ENCODE measurements around the gene PPIE. TPM values are rescaled to one million over a fixed set of nuclear protein-coding genes. Genes with fewer than 3 reads are reported as not detected.

The PPIE gene
- total and polyA plus RNA-seq, 7 donors, result 23.5 to 53.2 (median 34.3) TPM

- Histone ChIP-seq H3K4me3 (no peak overlapping the region), H3K27ac (no peak overlapping the region), H3K36me3 (ENCODE audit: insufficient read depth in 1 of 2, low read depth in 1 of 2) (peaks cover 0 to 74% of the 10 kb centered on the region in 2 donors), H3K4me1 (no peaks in the 10 kb centered on the region), H3K9me3 (no peaks in the 10 kb centered on the region), H3K27me3 (ENCODE audit: insufficient read depth in 3 of 3, low read length in 2 of 3) (no peaks in the 10 kb centered on the region)
- ATAC-seq (no peak), DNase-seq (no peak)
- WGBS, 3 donors, result 89 to 94% (median 92%) methylated on average over 16 of the region's 16 CpGs
- TF ChIP-seq CTCF (IDR thresholded peaks at IDR 0.05), result no peak
- intact Hi-C loops (cut with DNase I), result no loop called here
Measured at GRCh38 chr1:39758556-39759435, 20.1 kb downstream of the PPIE start.

GRCh38 chr1:39759436-39759726 lies 20.7 kb downstream of the PPIE start:
- intact Hi-C loops (cut with DNase I), result no loop called here
- Histone ChIP-seq H3K27me3 (ENCODE audit: insufficient read depth in 3 of 3, low read length in 2 of 3) (no peaks in the 10 kb centered on the region), H3K27ac (no peak overlapping the region), H3K9me3 (no peaks in the 10 kb centered on the region), H3K36me3 (ENCODE audit: insufficient read depth in 1 of 2, low read depth in 1 of 2) (peaks cover 0 to 68% of the 10 kb centered on the region in 2 donors), H3K4me3 (no peak overlapping the region), H3K4me1 (no peaks in the 10 kb centered on the region)
- ATAC-seq, result no peak
- no peak for DNase-seq
- no peak for TF ChIP-seq CTCF (IDR thresholded peaks at IDR 0.05)

- intact Hi-C loops (cut with DNase I), result no loop called here
- TF ChIP-seq CTCF (IDR thresholded peaks at IDR 0.05), result no peak
- no peak for ATAC-seq
- Histone ChIP-seq H3K4me3 (no peak overlapping the region), H3K4me1 (no peaks in the 10 kb centered on the region), H3K36me3 (ENCODE audit: insufficient read depth in 1 of 2, low read depth in 1 of 2) (peaks cover 0 to 58% of the 10 kb centered on the region in 2 donors), H3K27ac (no peak overlapping the region), H3K9me3 (no peaks in the 10 kb centered on the region), H3K27me3 (ENCODE audit: insufficient read depth in 3 of 3, low read length in 2 of 3) (no peaks in the 10 kb centered on the region)
- 92 to 93% (median 93%) methylated on average over 16 of the region's 16 CpGs for WGBS, 3 donors
- DNase-seq, result no peak
Measured at GRCh38 chr1:39760074-39761008, 21.7 kb downstream of the PPIE start.

- no peaks in the 10 kb centered on the region for H3K4me1 ChIP-seq
- peaks cover 0 to 52% of the 10 kb centered on the region in 2 donors for H3K36me3 ChIP-seq (ENCODE audit: insufficient read depth in 1 of 2, low read depth in 1 of 2)
- no peak overlapping the region for H3K27ac ChIP-seq
- 73 to 87% (median 76%) methylated on average over 7 to 9 of the region's 9 CpGs for WGBS, 3 donors
- no peak overlapping the region for H3K4me3 ChIP-seq
- H3K27me3 ChIP-seq (ENCODE audit: insufficient read depth in 3 of 3, low read length in 2 of 3), result no peaks in the 10 kb centered on the region
- DNase-seq, result no peak
- ATAC-seq, result no peak
- no peaks in the 10 kb centered on the region for H3K9me3 ChIP-seq
- no peak for TF ChIP-seq CTCF (IDR thresholded peaks at IDR 0.05)
- intact Hi-C loops (cut with DNase I), result no loop called here
Measured at GRCh38 chr1:39761016-39761415, 22.3 kb downstream of the PPIE start.

All from psoas muscle (tissue), 8 donors.